Stimulated activated CD8-positive, alpha-beta memory T cell treated with anti-CD3 and anti-CD28 coated beads, Interleukin-7, amount 100 ng/mL, for 24 hours (primary cell): ENCODE data around the gene CD2BP2.
"Not testable (repeated sequence)": the region's sequence is repeated elsewhere in the genome, so short reads cannot be mapped to it uniquely, and the experiment has no call there.

ENCODE experiments used
- DNase-seq: peaks from one replicate; pipeline ENCODE4 v3.0.0-alpha.2; 2020; ENCODE audit warnings: low read depth

CD2BP2 gene

DNA sequence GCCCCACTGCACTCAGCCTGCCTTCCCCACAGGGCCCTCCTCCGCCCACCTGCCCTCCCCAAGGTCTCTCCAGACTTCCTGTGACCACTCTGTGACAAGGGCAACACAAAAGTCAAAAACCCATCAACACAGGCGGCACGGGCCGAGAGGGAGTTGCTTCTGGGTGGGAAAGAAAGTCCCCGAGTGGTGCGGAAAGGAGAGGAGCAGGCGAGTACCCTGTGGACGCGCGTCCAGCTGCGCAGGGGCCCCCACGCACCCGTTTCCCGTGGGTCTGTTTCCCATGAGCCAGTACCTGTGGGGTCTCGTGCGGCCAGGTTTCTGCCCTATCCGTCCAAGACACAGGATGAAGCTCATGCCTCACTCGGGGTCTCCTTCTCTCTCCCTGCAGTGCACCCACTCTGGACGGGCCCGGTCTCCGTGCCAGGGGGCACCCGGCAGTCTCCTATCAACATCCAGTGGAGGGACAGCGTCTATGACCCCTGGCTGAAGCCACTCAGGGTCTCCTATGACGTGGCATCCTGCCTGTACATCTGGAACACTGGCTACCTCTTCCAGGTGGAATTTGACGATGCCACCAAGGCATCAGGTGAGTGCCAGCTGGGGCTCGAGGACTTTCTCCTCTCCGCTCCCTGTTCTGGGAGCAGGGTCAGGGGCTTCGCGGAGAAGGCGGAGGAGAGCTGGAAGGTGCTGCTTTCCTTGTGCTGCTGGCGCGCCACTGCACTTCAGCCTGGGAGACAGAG is 12.2 kb downstream of the CD2BP2 start:
- DNase-seq, result no peak

GRCh38 chr16:30341971-30342370 is 13.1 kb downstream of the CD2BP2 start:
- DNase-seq, result not testable (repeated sequence)

DNA sequence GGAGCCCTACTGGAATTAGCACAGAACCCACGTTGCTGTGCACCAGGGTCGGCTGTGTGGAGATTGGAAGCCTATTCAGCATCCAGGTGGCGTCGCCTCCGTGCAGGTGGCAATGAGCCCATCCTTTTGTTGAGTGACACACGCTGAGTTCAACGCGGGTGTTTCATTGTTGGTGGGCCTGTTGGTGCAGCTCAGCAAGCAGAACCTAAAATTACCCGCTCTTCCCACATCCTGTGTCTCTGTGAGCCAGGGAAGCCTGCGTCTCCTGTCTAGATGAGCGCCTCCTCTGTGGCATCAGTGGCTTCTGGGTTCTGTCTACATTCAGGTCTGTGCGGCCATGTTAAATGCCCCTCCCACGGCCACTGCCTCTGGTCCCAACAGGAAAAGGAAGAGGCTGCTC is 14.5 kb downstream of the CD2BP2 start:
- no peak for DNase-seq

GRCh38 chr16:30338715-30339114 is 16.4 kb downstream of the CD2BP2 start:
- not testable (repeated sequence) for DNase-seq

DNA sequence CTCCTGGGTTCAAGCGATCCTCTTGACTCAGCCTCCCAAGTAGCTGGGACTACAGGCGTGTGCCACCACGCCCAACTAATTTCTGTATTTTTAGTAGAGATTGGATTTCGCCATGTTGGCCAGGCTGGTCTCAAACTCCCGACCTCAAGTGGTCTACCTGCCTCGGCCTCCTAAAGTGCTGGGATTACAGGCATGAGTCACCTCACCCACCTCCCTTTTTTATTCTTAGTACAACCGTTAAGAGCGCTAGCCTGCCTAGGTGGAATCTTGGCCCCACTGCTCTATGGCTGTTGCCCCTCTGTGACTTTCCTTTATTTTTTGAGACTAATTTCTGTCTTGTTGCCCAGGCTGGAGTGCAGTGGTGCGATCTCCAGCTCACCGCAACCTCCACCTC is 17.1 kb downstream of the CD2BP2 start:
- not testable (repeated sequence) for DNase-seq

GRCh38 chr16:30335598-30336474 is 19.3 kb downstream of the CD2BP2 start:
- DNase-seq, result no peak

DNA sequence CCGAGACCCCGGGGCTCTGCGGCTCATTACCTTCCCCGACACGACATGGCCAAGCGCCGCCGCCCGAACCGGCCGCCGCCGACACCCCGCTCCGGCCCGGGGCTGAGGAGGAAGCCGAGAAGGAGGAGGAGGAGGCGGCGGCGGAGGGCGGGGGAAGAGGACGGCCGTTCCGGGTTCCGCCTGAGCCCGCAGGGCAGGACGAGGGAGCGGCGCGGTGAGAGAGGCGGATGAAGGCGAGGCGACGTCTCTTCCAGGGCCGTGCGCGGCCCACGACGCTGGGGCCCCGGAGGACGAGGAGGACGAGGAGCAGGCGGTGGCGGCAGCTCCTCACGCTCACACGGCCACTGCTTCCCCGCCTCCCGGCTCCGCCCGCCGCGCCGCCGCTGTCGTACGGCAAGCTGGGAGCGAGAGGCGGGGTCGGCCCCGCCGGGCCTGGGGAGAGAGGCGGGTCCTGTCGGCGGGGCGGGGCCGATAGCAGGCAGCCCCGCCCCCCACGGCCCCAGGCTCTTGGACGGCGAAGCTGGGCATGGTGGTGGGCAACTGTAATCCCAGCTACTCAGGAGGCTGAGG is 20.0 kb downstream of the CD2BP2 start:
- peak; percentile 55 for DNase-seq

DNA sequence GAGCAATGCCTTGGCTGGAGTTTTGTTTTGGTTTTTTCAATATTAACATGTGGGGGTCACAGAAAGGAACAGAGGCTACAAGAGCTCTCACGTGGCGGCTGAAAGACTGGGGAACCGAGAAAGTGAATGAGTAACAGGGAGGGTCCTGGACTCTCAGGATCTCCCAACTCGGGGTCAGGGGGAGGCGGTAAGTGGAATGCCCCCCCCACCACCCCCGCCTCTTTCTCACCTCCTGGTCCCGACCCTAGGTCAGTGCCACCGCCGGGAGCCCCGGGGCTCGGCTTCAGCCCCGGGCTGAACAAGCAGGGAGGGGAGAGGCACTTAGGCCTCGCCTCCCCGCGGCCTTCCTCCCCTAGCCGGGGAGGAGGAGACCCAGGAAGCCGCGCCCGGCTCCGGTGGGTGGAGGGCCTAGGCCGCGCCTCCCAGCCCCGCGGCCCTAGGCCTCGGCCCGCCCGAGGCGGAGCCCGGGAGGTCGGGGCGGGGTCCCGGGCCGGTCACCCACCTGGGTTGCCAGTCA is 20.6 kb downstream of the CD2BP2 start:
- peak; percentile 63 for DNase-seq

- DNase-seq, result not testable (repeated sequence)
These were observed 30.9 kb downstream of the CD2BP2 start for GRCh38 chr16:30324220-30324619.

DNA sequence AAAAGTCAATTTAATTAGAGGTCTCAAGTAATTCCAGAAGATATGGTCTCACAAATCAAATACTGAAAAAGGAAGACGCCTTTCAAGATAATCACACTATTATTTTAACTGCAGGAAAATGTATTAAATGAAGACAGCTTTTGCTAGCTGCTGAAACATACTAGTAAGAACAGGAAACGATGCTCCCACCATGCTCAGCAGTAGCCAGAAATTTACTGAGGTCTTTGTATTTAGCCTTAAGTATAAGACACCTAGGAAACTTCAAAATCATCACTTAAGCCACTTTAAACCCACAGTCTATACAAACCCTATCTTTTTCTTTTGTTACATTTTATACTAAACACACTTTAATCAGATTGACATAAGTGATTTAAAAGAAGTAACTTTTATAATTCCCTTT is 36.5 kb downstream of the CD2BP2 start:
- DNase-seq, result not testable (repeated sequence)

GRCh38 chr16:30310937-30311336 is 44.2 kb downstream of the CD2BP2 start:
- DNase-seq, result not testable (repeated sequence)

- DNase-seq, result not testable (repeated sequence)
These were observed 45.9 kb downstream of the CD2BP2 start for GRCh38 chr16:30309255-30309654.
